Body of pancreas (tissue), 4 donors: Measurements from ENCODE around the gene CCDC92B.

Experiments
- CTCF ChIP-seq, 7 experiments: fragments of 450-650 bp in 4 of 7; fragments of 200-600 bp in 3 of 7; sonication (generic) in 3 of 7; IDR thresholded peaks; one replicate each; pipeline ENCODE4 v1.5.1; 2016 to 2019; ENCODE audit warnings: antibody characterized with exemption in 7 of 7
- POLR2A ChIP-seq, 3 donors: fragments of 450-650 bp; IDR thresholded peaks; one replicate each; pipeline ENCODE4 v1.6.1; 2016; ENCODE audit warnings: antibody characterized with exemption in 3 of 3, mild to moderate bottlenecking in 2 of 3

- TF ChIP-seq CTCF (IDR thresholded peaks at IDR 0.05) = no peak
- no peak for TF ChIP-seq POLR2A (IDR thresholded peaks at IDR 0.05)
Observed at GRCh38 chr17:2718150-2718938, 31.1 kb downstream of the CCDC92B start.
